Measurements from ENCODE around the gene VAMP7. TPM values are rescaled to one million over a fixed set of nuclear protein-coding genes. Genes with fewer than 3 reads are reported as not detected.

VAMP7 gene
- total and polyA plus RNA-seq, 10 of the 15 experiments (the other 5 are each of a cell fraction or from before 2014, with no cell fraction given): 15.1 to 52.4 (median 35.8) TPM

DNA sequence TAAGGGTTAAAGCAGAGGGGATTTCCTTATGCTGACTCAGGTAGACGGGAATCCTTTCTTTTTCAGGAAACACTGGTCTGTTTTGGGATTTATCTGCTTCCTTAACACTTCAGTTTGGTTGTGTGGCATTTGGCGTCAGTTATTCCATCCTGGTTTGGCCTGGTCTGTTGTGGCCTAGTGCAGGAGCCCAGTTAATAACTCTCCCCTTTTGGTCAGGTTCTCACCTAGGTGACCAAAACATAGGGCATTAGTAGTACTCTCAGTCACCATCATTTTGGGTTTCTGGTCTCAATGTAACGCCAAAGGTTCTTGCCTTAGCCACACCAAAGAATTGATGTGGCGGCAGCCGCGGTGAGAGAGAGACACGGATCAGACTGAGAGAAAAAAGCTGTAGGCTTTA lies 76.7 kb downstream of the VAMP7 start (continued):
- TF ChIP-seq ZBTB33 (IDR thresholded peaks at IDR 0.05) (no peak), SREBF1 (IDR thresholded peaks at IDR 0.05; ENCODE audit: low read length) (no peak), E2F4 (IDR thresholded peaks at IDR 0.05; ENCODE audit: low read depth, low read length) (no peak)
- TF ChIP-seq, protein P1, sequence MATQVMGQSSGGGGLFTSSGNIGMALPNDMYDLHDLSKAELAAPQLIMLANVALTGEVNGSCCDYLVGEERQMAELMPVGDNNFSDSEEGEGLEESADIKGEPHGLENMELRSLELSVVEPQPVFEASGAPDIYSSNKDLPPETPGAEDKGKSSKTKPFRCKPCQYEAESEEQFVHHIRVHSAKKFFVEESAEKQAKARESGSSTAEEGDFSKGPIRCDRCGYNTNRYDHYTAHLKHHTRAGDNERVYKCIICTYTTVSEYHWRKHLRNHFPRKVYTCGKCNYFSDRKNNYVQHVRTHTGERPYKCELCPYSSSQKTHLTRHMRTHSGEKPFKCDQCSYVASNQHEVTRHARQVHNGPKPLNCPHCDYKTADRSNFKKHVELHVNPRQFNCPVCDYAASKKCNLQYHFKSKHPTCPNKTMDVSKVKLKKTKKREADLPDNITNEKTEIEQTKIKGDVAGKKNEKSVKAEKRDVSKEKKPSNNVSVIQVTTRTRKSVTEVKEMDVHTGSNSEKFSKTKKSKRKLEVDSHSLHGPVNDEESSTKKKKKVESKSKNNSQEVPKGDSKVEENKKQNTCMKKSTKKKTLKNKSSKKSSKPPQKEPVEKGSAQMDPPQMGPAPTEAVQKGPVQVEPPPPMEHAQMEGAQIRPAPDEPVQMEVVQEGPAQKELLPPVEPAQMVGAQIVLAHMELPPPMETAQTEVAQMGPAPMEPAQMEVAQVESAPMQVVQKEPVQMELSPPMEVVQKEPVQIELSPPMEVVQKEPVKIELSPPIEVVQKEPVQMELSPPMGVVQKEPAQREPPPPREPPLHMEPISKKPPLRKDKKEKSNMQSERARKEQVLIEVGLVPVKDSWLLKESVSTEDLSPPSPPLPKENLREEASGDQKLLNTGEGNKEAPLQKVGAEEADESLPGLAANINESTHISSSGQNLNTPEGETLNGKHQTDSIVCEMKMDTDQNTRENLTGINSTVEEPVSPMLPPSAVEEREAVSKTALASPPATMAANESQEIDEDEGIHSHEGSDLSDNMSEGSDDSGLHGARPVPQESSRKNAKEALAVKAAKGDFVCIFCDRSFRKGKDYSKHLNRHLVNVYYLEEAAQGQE (IDR thresholded peaks at IDR 0.05; ENCODE audit: low read depth, low read length): no peak

DNA sequence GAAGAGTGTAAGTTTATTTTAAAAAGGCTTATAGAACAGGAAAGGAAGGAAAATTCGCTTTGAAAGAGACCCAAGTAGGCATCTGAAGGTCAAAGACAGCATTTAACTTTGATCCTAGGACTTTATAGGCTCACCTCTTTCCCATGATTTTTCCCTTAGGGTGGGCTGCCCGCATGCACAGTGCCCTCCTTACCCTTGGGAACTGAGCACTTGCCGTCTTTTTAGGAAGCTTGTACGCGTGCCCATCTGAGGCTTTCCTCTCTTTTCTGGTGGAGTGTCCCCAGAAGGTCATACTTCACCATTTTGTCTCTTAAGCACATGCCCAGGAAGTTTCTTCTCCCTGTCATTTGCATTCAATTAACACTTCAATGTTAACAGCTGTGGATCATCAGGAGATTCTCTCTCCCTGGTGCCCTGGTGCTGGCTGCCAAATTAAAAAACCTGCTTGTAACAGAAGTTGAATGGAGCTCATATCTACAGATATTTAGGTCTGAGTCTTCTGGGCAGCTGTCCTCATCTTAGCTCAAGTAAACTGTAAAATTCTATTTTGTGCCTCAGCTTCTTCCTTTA lies 78.0 kb downstream of the VAMP7 start:
- Histone ChIP-seq H3K9me3 (replicated peaks; ENCODE audit: control insufficient read depth, insufficient read depth, low read length) (no peaks in the 10 kb centered on the region; the same call in 2 of the 3 replicates), H3K4me3 (no peak overlapping the region), H3K4me2 (ENCODE audit: control insufficient read depth, insufficient read depth) (no peak overlapping the region), H3K27me3 (replicated peaks in 1 of 2; ENCODE audit: control insufficient read depth in 2 of 2, insufficient read depth in 2 of 2, low read length in 1 of 2) (no peaks in the 10 kb centered on the region), H3K9ac (ENCODE audit: control insufficient read depth, insufficient read depth, low read length) (no peak overlapping the region), H2AFZ (ENCODE audit: control insufficient read depth, low read depth, low read length) (no peak overlapping the region), H3K4me1 (ENCODE audit: control insufficient read depth, insufficient read depth, low read length) (no peaks in the 10 kb centered on the region), H3K27ac (ENCODE audit: control insufficient read depth, insufficient read depth) (no peak overlapping the region), H3K36me3 (ENCODE audit: control insufficient read depth in 2 of 2, insufficient read depth in 2 of 2, low read length in 1 of 2) (no peaks in the 10 kb centered on the region), H4K20me1 (ENCODE audit: control insufficient read depth, insufficient read depth) (no peaks in the 10 kb centered on the region), H3K79me2 (ENCODE audit: control insufficient read depth, insufficient read depth, low read length) (no peaks in the 10 kb centered on the region)
- ChIA-PET SMC1A (ENCODE audit: uncharacterized antibody, unreplicated experiment) (no interaction called here), CTCF (no interaction called here), POLR2A (no interaction called here), RAD21 (ENCODE audit: unreplicated experiment) (no interaction called here)
- intact Hi-C loops (cut with micrococcal nuclease; ENCODE audit: unreplicated experiment): no loop called here
- in situ Hi-C loops (cut with MboI): no loop called here
- no peak for FAIRE-seq
- 41% methylated on average over 5 of the region's 5 CpGs for WGBS (ENCODE audit: insufficient coverage, insufficient replicate concordance, low lambda C conversion rate, missing lambda C conversion rate)
- ATAC-seq: no peak
- no peak for DNase-seq (ENCODE audit: low read depth, low spot score)
- no TSS peak for BruUV-seq (replicated peaks)
- no peak for TF ChIP-seq PML (IDR thresholded peaks at IDR 0.05; ENCODE audit: low read length)
- TF ChIP-seq ETV6 (conservative IDR thresholded peaks at IDR 0.05 in 1 of 2, IDR thresholded peaks at IDR 0.05 in 1 of 2; ENCODE audit: borderline replicate concordance in 1 of 2, low read depth in 1 of 2): no peak
- TF ChIP-seq RELA (IDR thresholded peaks at IDR 0.05; ENCODE audit: borderline replicate concordance, partially characterized antibody): no peak
- no peak for TF ChIP-seq NBN (IDR thresholded peaks at IDR 0.05)
- no peak for TF ChIP-seq CREB1 (IDR thresholded peaks at IDR 0.05; ENCODE audit: low read depth)
- TF ChIP-seq HCFC1 (IDR thresholded peaks at IDR 0.05; ENCODE audit: low read length): no peak
- TF ChIP-seq TBL1XR1 (IDR thresholded peaks at IDR 0.05; ENCODE audit: low read depth, low read length): no peak
- TF ChIP-seq NKRF (conservative IDR thresholded peaks at IDR 0.05): no peak
- TF ChIP-seq MXI1 (IDR thresholded peaks at IDR 0.05; ENCODE audit: low read depth, low read length): no peak
- no peak for TF ChIP-seq RCOR1 (conservative IDR thresholded peaks at IDR 0.05; ENCODE audit: low read depth, low read length)
- TF ChIP-seq SUPT20H (IDR thresholded peaks at IDR 0.05; ENCODE audit: borderline replicate concordance, control insufficient read depth, low read depth, low read length): no peak

Measured in GM12878 (cell line).